ENCODE data around the gene DDO. TPM values are rescaled to one million over a fixed set of nuclear protein-coding genes. Genes with fewer than 3 reads are reported as not detected.

DDO gene, protein sequence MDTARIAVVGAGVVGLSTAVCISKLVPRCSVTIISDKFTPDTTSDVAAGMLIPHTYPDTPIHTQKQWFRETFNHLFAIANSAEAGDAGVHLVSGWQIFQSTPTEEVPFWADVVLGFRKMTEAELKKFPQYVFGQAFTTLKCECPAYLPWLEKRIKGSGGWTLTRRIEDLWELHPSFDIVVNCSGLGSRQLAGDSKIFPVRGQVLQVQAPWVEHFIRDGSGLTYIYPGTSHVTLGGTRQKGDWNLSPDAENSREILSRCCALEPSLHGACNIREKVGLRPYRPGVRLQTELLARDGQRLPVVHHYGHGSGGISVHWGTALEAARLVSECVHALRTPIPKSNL
- total RNA-seq (10 to 100 TPM; 17.8 to 30.0 (median 26.3) TPM), polyA plus RNA-seq (10 to 100 TPM in 1 of 2 donors, 1 to 10 TPM in 1; 7.6 to 11.0 TPM)
- long read RNA-seq, donor 1, transcript DDO-201 (4 exons, 1,953 nt) = major isoform, 16 of 27 reads
- long read RNA-seq, donor 1, transcript DDO-202 (5 exons, 2,130 nt) = minor isoform, 6 of 27 reads
- long read RNA-seq, donor 1, partial matches to known transcripts = 1 of 27 reads
- long read RNA-seq, donor 1, other reads (novel, unspliced or antisense) = 4 of 27 reads
- long read RNA-seq, donor 2, transcript DDO-201 (4 exons, 1,953 nt) = minor isoform, 18 of 45 reads
- long read RNA-seq, donor 2, transcript DDO-202 (5 exons, 2,130 nt) = major isoform, 24 of 45 reads
- long read RNA-seq, donor 2, partial matches to known transcripts = 3 of 45 reads
- long read RNA-seq, donor 2, other reads (novel, unspliced or antisense) = 0 of 45 reads
- long read RNA-seq, donor 3, transcript DDO-202 (5 exons, 2,130 nt) = major isoform, 45 of 85 reads
- long read RNA-seq, donor 3, transcript DDO-201 (4 exons, 1,953 nt) = minor isoform, 27 of 85 reads
- long read RNA-seq, donor 3, partial matches to known transcripts = 3 of 85 reads
- long read RNA-seq, donor 3, other reads (novel, unspliced or antisense) = 10 of 85 reads

DNA sequence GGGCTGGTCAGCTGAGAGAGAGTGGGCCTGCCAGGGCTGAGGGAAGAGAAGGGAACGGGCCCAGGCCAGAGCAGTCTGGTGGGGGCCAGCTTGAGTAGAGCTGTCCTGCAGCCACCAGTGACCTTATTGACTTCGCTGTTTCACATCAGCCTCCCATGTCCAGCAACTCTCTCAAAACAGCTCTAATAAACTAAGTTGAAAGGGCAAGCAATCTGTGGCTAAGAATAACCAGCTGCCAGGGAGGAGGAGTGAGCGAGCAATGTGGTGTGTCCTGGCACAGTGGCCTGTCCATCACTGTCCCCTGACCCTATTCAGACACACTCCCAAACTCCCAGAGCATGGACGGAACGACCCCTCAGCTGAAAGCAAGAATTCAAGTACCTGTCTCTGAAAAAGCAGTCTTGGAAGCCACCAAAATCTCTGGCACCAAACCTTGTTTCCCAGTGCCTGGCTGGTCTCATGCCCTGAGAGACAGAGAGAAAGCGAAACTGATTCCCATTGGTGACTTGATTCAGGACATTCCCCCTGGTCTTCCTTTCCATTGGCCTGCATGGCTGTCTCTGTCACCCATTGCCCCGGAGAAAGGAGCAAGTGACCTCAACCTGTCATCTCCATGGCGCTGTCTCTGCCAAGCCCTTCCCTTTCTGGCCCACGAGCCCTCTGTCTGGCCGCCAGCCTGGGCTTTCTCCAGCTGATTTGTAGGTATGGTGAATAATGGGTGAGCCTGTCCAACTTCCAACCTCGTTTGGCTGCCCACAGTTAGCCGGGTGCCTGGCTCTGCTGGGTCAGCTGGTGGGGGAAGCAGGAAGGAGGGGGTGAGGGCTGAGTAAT is at the start of gene DDO:
Gene DDO (minus strand): TSS at position 490 of the 831 bp plus-strand sequence. CDS start 2,113 bp downstream, outside the sequence.
- Histone ChIP-seq H3K4me1 (peaks cover 0 to 38% (median 13%) of the 10 kb centered on the region in 9 donors), H3K4me3 (peak within 1 kb of the TSS in 9 of 10 donors; percentile 31 to 56 (median 52)), H3K27ac (peak within 1 kb of the TSS; percentile 66 to 94 (median 82)), H3K27me3 (no peaks in the 10 kb centered on the region), H3K36me3 (no peaks in the 10 kb centered on the region), H3K9me3 (no peaks in the 10 kb centered on the region)
- WGBS, 2 donors = 41 to 43% methylated on average over 12 of the region's 12 CpGs
- TF ChIP-seq, protein P1, sequence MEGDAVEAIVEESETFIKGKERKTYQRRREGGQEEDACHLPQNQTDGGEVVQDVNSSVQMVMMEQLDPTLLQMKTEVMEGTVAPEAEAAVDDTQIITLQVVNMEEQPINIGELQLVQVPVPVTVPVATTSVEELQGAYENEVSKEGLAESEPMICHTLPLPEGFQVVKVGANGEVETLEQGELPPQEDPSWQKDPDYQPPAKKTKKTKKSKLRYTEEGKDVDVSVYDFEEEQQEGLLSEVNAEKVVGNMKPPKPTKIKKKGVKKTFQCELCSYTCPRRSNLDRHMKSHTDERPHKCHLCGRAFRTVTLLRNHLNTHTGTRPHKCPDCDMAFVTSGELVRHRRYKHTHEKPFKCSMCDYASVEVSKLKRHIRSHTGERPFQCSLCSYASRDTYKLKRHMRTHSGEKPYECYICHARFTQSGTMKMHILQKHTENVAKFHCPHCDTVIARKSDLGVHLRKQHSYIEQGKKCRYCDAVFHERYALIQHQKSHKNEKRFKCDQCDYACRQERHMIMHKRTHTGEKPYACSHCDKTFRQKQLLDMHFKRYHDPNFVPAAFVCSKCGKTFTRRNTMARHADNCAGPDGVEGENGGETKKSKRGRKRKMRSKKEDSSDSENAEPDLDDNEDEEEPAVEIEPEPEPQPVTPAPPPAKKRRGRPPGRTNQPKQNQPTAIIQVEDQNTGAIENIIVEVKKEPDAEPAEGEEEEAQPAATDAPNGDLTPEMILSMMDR (IDR thresholded peaks at IDR 0.05) = no peak
- ATAC-seq (peak; percentile 89 to 98 (median 95)), DNase-seq (peak; percentile 82 to 85)
- intact Hi-C loops (cut with DNase I) = no loop called here

DNA sequence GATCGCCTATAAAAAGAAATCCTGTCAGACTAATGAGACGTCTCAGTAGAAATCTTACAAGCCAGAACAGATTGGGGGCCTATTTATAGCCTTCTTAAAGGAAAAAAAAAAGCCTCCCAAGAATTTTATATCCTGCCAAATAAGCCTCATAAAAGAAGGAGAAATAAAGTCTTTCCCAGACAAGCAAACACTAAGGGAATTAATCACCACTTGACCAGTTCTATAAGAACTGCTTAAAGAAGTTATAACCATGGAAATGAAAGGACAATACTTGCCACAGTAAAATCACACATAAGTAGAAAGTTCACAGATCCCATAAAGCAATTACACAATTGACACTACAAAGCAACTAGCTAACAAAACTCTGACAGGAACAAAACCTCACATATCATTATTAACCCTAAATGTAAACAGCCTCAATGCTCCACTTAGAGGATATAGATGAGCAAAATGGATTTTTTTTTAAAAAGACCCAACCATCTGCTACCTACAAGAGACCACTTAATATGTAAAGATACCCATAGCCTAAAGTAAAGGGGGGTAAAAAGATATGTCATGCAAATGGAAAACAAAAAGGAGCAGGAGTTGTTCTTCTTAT is 47.6 kb upstream of the DDO start:
- Histone ChIP-seq H3K4me1 (no peaks in the 10 kb centered on the region), H3K4me3 (no peak overlapping the region), H3K27ac (no peak overlapping the region), H3K9me3 (peaks cover 0 to 46% (median 19%) of the 10 kb centered on the region in 11 donors), H3K36me3 (no peaks in the 10 kb centered on the region), H3K27me3 (no peaks in the 10 kb centered on the region)
- ATAC-seq = no peak
- DNase-seq = no peak
- TF ChIP-seq, protein P1 (IDR thresholded peaks at IDR 0.05) = no peak
- WGBS, 2 donors = 66 to 68% methylated on average over 2 of the region's 2 CpGs
- intact Hi-C loops (cut with DNase I) = no loop called here

DNA sequence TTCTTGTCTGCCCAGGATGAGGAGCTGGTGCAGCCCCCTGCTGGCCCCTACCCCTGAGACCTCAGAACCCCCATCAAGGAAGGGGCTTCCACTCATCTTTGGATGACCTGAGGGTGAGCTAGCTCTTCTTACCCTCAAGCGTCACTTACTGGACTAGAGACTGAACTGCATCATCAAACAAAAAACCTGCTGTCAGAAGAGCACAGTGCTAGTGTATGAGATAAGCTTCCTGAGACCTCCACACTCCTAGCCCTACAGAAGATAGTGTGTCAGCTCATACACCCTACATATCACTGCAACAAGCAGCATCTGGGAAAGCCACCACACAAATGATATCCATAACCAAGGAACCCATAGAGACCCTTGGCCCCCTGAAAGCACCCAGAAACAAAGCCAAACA is 46.0 kb upstream of the DDO start:
- Histone ChIP-seq H3K27me3 (no peaks in the 10 kb centered on the region), H3K4me3 (no peak overlapping the region), H3K4me1 (no peaks in the 10 kb centered on the region), H3K27ac (no peak overlapping the region), H3K36me3 (no peaks in the 10 kb centered on the region), H3K9me3 (peaks cover 0 to 46% (median 19%) of the 10 kb centered on the region in 11 donors)
- ATAC-seq (no peak), DNase-seq (no peak)
- intact Hi-C loops (cut with DNase I) = no loop called here
- TF ChIP-seq, protein P1 (IDR thresholded peaks at IDR 0.05) = no peak
- 89 to 90% methylated on average over 1 of the region's 1 CpG for WGBS, 2 donors
